NB4 (cell line): ENCODE measurements around the gene ARHGAP26.

Experiments
- CTCF ChIP-seq: IDR thresholded peaks from one replicate; pipeline ENCODE4 v1.5.1; 2012; ENCODE audit warnings: low read depth, low read length
- MAX ChIP-seq: IDR thresholded peaks from 2 replicates; pipeline ENCODE4 v1.6.1; 2011; ENCODE audit warnings: low read depth, low read length
- MYC ChIP-seq: IDR thresholded peaks from 2 replicates; pipeline ENCODE4 v1.6.1; 2011; ENCODE audit warnings: low read depth, low read length
- POLR2A ChIP-seq: IDR thresholded peaks from 2 replicates; pipeline ENCODE4 v1.6.1; 2011; ENCODE audit warnings: mild to moderate bottlenecking; ENCODE audit not compliant: insufficient read length; ENCODE audit errors: extremely low read depth

- TF ChIP-seq CTCF, result no peak
- TF ChIP-seq POLR2A, result no peak
- no peak for TF ChIP-seq MAX
- no peak for TF ChIP-seq MYC
These were observed 38.9 kb downstream of the ARHGAP26 start for GRCh38 chr5:142808878-142809598.
